ENCODE results near the gene CFHR1. TPM values are rescaled to one million over a fixed set of nuclear protein-coding genes. Genes with fewer than 3 reads are reported as not detected.
"Not testable (repeated sequence)": the region's sequence is repeated elsewhere in the genome, so short reads cannot be mapped to it uniquely, and the experiment has no call there.

The CFHR1 gene
- not detected for total RNA-seq

- POLR2A ChIA-PET; H3K27ac Mint-ChIP-seq; CTCF ChIA-PET; H3K4me1 Mint-ChIP-seq; H3K27me3 Mint-ChIP-seq; H3K4me3 Mint-ChIP-seq; H3K9me3 Mint-ChIP-seq; DNase-seq; H3K36me3 Mint-ChIP-seq (ENCODE audit: low read depth): not testable (repeated sequence)
Observed at GRCh38 chr1:196819531-196819930, at the start of gene CFHR1. CFHR1 (plus strand) TSS chr1:196819731; CDS start chr1:196819845, 114 bp downstream.

GRCh38 chr1:196769823-196770222 lies 49.7 kb upstream of the CFHR1 start:
- DNase-seq; H3K9me3 Mint-ChIP-seq; H3K36me3 Mint-ChIP-seq (ENCODE audit: low read depth); CTCF ChIA-PET; H3K27ac Mint-ChIP-seq; H3K27me3 Mint-ChIP-seq; H3K4me3 Mint-ChIP-seq; POLR2A ChIA-PET; H3K4me1 Mint-ChIP-seq: not testable (repeated sequence)

DNA sequence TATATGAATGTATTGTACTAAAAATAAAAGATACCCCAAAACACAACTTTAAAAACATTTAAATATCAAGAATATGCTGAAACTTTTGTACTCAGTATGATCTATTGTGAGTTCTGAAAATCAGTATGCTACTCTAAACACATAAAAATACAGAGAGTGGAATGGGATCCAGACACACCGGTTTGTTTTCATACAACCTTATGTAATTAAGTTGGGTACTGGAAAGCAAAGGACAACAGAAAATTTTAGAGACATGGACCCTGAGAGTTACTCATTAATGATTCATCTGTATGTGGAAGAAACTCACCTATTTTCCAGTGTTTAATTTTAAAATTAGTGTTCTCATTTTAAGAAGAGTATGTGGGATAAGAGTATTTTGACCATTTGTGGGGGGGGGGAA lies 45.8 kb upstream of the CFHR1 start:
- no peaks in the 10 kb centered on the region for H3K36me3 Mint-ChIP-seq (ENCODE audit: low read depth)
- no peak for DNase-seq
- H3K9me3 Mint-ChIP-seq: no peaks in the 10 kb centered on the region
- H3K4me3 Mint-ChIP-seq: no peak overlapping the region
- H3K27me3 Mint-ChIP-seq: no peaks in the 10 kb centered on the region
- ChIA-PET POLR2A (no interaction called here), CTCF (no interaction called here)
- H3K27ac Mint-ChIP-seq: no peak overlapping the region
- no peaks in the 10 kb centered on the region for H3K4me1 Mint-ChIP-seq

- no peaks in the 10 kb centered on the region for H3K36me3 Mint-ChIP-seq (ENCODE audit: low read depth)
- CTCF ChIA-PET: no interaction called here
Observed at GRCh38 chr1:196774175-196774574, 45.4 kb upstream of the CFHR1 start.

GRCh38 chr1:196774603-196775002 lies 44.9 kb upstream of the CFHR1 start, which contains the start of gene CFHR3:
CFHR3 (plus strand) TSS chr1:196774840; CDS start chr1:196774887, 47 bp downstream.
- Mint-ChIP-seq H3K36me3 (ENCODE audit: low read depth) (no peaks in the 10 kb centered on the region), H3K9me3 (no peaks in the 10 kb centered on the region)

More at GRCh38 chr1:196774175-196774574, 45.4 kb upstream of the CFHR1 start:
- no peak overlapping the region for H3K4me3 Mint-ChIP-seq
- POLR2A ChIA-PET: no interaction called here
- no peaks in the 10 kb centered on the region for H3K27me3 Mint-ChIP-seq
- H3K9me3 Mint-ChIP-seq: no peaks in the 10 kb centered on the region
- no peak overlapping the region for H3K27ac Mint-ChIP-seq
- no peak for DNase-seq
- H3K4me1 Mint-ChIP-seq: no peaks in the 10 kb centered on the region

GRCh38 chr1:196777603-196778002 lies 41.9 kb upstream of the CFHR1 start:
- ChIA-PET CTCF (no interaction called here), POLR2A (no interaction called here)
- DNase-seq: no peak
- no peaks in the 10 kb centered on the region for H3K9me3 Mint-ChIP-seq
- H3K4me1 Mint-ChIP-seq: no peaks in the 10 kb centered on the region
- H3K4me3 Mint-ChIP-seq: no peak overlapping the region
- no peaks in the 10 kb centered on the region for H3K36me3 Mint-ChIP-seq (ENCODE audit: low read depth)
- no peaks in the 10 kb centered on the region for H3K27me3 Mint-ChIP-seq
- no peak overlapping the region for H3K27ac Mint-ChIP-seq

More at GRCh38 chr1:196774603-196775002, 44.9 kb upstream of the CFHR1 start, which contains the start of gene CFHR3:
- ChIA-PET CTCF (no interaction called here), POLR2A (no interaction called here)
- H3K4me1 Mint-ChIP-seq: no peaks in the 10 kb centered on the region
- no peak within 1 kb of the TSS for H3K4me3 Mint-ChIP-seq
- DNase-seq: no peak
- H3K27me3 Mint-ChIP-seq: no peaks in the 10 kb centered on the region
- H3K27ac Mint-ChIP-seq: no peak within 1 kb of the TSS

- Mint-ChIP-seq H3K4me3 (no peak overlapping the region), H3K36me3 (ENCODE audit: low read depth) (no peaks in the 10 kb centered on the region), H3K4me1 (no peaks in the 10 kb centered on the region), H3K9me3 (no peaks in the 10 kb centered on the region), H3K27me3 (no peaks in the 10 kb centered on the region), H3K27ac (no peak overlapping the region)
- CTCF ChIA-PET: no interaction called here
- no peak for DNase-seq
- POLR2A ChIA-PET: no interaction called here
Observed at GRCh38 chr1:196779093-196779492, 40.4 kb upstream of the CFHR1 start.

GRCh38 chr1:196791252-196791651 lies 28.3 kb upstream of the CFHR1 start:
- POLR2A ChIA-PET; H3K36me3 Mint-ChIP-seq (ENCODE audit: low read depth); H3K9me3 Mint-ChIP-seq; H3K27me3 Mint-ChIP-seq; H3K4me1 Mint-ChIP-seq; H3K4me3 Mint-ChIP-seq; H3K27ac Mint-ChIP-seq; DNase-seq; CTCF ChIA-PET: not testable (repeated sequence)

DNA sequence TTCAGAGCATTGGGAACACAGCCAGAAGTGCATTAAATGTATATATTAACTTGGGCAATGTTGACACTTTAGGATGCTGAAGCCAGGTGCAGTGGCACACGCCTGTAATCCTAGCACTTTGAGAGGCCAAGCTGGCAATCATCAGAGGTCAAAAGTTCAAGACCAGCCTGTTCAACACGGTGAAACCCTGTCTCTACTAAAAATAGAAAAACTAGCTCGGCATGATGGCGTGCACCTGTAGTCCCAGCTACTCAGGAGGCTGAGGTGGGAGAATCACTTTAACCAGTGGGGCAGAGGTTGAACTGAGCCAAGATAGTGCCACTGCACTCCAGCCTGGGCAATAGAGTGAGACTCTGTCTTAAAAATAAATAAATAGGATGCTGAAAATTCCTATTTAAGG lies 25.4 kb upstream of the CFHR1 start:
- H3K36me3 Mint-ChIP-seq (ENCODE audit: low read depth); H3K9me3 Mint-ChIP-seq; H3K4me1 Mint-ChIP-seq; DNase-seq; CTCF ChIA-PET; H3K27me3 Mint-ChIP-seq; POLR2A ChIA-PET; H3K27ac Mint-ChIP-seq; H3K4me3 Mint-ChIP-seq: not testable (repeated sequence)

DNA sequence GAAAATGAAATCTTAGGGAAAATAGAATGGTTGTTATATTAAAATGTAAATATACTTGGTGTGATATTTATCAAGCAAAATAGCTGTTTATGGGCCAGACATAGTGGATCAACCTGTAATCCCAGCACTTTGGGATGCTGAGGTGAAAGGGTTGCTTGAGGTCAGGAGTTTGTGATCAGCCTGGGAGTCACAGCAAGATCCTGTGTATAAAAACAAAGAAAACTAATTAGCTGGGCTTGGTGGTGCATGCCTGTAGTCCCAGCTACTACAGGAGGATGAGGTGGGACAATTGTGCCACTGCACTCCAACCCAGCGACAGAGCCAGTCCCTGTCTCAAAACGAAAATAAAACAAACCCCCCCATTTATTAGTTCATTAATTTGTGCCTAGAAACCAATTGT lies 21.6 kb upstream of the CFHR1 start:
- Mint-ChIP-seq H3K36me3 (ENCODE audit: low read depth) (no peaks in the 10 kb centered on the region), H3K4me3 (no peak overlapping the region), H3K4me1 (no peaks in the 10 kb centered on the region), H3K9me3 (no peaks in the 10 kb centered on the region), H3K27me3 (no peaks in the 10 kb centered on the region), H3K27ac (no peak overlapping the region)
- DNase-seq: no peak
- ChIA-PET POLR2A (no interaction called here), CTCF (no interaction called here)

DNA sequence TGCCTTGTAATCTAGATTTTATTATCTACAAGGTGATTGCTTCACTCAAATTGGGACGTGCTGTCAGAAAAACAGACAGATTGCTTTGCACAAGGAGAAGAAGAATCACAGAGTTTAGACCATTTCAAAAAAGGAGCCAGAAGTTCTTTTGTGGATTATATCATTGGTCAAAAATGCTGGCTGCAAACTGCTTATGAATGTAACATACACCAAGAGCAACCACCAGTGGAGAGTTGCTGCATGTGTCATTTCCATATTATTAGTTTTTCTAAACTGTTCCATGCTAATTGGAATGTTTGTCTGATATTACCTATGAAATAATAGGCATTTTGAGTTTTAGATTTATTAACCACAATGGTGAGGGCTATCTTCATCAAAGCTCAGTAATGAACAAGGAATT lies 17.6 kb upstream of the CFHR1 start:
- H3K4me3 Mint-ChIP-seq; H3K9me3 Mint-ChIP-seq; H3K27me3 Mint-ChIP-seq; CTCF ChIA-PET; H3K36me3 Mint-ChIP-seq (ENCODE audit: low read depth); H3K27ac Mint-ChIP-seq; POLR2A ChIA-PET; DNase-seq; H3K4me1 Mint-ChIP-seq: not testable (repeated sequence)

DNA sequence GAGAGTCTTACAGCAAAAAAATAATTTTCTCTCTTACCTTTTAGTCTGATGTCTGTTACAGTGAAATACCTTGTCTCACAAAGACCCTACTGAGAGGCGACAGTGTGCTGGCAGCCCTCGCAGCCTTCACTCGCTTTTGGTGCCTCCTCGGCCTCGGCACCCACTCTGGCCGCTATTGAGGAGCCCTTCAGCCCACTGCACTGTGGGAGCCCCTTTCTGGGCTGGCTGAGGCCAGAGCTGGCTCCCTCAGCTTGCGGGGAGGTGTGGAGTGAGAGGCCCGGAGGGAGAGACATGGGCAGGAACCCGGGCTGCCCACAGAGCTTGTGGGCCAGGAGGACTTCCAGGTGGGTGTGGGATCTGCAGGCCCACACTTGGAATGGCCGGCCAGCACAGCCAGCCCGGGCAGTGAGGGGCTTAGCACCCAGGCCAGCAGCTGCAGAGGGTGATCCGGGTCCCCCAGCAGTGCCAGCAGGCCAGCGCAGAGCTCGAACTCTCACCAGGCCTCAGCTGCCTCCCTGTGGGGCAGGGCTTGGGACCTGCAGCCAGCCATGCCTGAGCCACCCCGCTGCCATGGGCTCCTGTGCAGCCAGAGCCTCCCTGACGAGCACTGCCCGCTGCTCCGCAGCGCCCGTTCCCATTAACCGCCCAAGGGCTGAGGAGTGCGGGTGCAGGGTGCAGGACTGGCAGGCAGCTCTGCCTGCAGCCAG lies 10.8 kb upstream of the CFHR1 start:
- Mint-ChIP-seq H3K9me3 (no peaks in the 10 kb centered on the region), H3K27me3 (no peaks in the 10 kb centered on the region)

DNA sequence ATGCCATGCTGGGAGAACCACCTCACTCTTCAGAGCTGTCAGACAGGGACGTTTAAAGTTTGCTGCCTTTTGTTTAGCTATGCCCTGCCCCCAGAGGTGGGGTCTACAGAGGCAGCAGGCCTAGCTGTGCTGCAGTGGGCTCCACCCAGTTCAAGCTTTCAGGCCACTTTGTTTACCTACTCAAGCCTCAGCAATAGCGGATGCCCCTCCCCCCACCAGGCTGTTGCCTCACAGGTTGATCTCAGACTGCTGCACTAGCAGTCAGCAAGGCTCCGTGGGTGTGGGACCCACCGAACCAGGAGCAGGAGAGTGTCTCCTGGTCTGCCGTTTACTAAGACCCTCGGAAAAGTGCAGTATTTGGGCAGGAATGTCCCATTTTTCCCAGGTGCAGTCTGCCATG lies 2.1 kb upstream of the CFHR1 start:
- CTCF ChIA-PET; DNase-seq; H3K27ac Mint-ChIP-seq; H3K4me3 Mint-ChIP-seq; H3K27me3 Mint-ChIP-seq; H3K4me1 Mint-ChIP-seq; H3K9me3 Mint-ChIP-seq; POLR2A ChIA-PET; H3K36me3 Mint-ChIP-seq (ENCODE audit: low read depth): not testable (repeated sequence)

More for the DNA sequence above, 10.8 kb upstream of the CFHR1 start:
- H3K4me1 Mint-ChIP-seq: no peaks in the 10 kb centered on the region
- H3K4me3 Mint-ChIP-seq: no peak overlapping the region
- DNase-seq: no peak
- ChIA-PET POLR2A (no interaction called here), CTCF (no interaction called here)
- no peak overlapping the region for H3K27ac Mint-ChIP-seq
- no peaks in the 10 kb centered on the region for H3K36me3 Mint-ChIP-seq (ENCODE audit: low read depth)

DNA sequence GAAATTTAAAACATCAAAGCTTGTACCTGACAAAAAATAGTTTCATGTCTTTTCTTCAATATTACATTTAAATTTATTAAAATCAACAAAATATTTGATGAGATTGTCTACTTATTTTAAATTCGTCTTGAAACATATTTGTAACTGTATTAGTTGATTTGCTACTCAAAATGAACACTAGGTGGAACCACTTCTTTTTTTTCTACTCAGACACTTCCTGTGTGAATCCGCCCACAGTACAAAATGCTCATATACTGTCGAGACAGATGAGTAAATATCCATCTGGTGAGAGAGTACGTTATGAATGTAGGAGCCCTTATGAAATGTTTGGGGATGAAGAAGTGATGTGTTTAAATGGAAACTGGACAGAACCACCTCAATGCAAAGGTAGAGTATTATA lies 8.3 kb downstream of the CFHR1 start:
- H3K4me1 Mint-ChIP-seq; H3K36me3 Mint-ChIP-seq (ENCODE audit: low read depth); H3K4me3 Mint-ChIP-seq; H3K27ac Mint-ChIP-seq; H3K27me3 Mint-ChIP-seq; CTCF ChIA-PET; DNase-seq; POLR2A ChIA-PET; H3K9me3 Mint-ChIP-seq: not testable (repeated sequence)
